Smooth muscle cell of the umbilical artery (primary cell): ENCODE measurements around the gene TSPO. TPM values are rescaled to one million over a fixed set of nuclear protein-coding genes. Genes with fewer than 3 reads are reported as not detected.

Source experiments
- total RNA-seq: library from RNA; depleted of rRNA; stranded (reverse); fragments of >200 nt; gene quantifications from 2 replicates; pipeline ENCODE4 v1.2.3, GENCODE V29; 2014

TSPO gene
- total RNA-seq, result 293 and 336 TPM in 2 replicates

DNA sequence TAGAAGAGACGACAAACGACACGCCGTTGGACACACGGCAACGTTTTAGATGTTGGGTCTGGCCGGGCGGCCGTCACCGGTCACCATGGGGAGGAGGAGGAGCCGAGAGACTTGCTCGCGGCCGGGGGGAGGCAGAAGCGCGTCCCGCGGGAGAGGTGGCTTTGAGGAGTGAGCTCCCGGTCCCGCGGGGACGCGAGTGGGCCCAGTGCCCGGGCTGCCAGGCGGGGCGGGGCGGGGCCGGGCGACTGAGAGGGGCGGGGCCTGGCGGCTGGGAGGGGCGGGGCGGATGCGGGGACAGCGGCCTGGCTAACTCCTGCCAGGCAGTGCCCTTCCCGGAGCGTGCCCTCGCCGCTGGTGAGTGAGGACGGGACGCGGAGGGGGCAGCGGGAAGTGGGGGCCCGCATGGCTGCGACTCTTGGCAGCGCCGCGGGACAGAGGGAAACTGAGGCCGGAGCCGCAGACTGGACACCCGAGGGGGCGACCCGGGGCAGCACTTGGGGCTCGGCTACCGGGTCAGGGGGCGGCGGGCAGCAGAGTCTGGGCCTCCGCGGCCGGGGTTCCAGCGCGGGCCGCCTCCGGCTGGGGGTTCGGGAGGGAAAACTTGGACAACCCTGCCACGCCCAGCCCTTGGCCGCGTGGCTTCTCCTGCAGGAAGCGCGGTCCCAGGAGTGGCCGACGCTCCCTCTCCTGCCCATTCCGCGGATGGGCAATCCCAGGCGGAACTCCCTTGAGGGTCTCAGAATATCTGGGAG lies at the start of gene TSPO:
TSS of gene TSPO (plus strand) at position 309 of the 752 bp plus-strand sequence. CDS start 7,680 bp downstream, outside the sequence.

DNA sequence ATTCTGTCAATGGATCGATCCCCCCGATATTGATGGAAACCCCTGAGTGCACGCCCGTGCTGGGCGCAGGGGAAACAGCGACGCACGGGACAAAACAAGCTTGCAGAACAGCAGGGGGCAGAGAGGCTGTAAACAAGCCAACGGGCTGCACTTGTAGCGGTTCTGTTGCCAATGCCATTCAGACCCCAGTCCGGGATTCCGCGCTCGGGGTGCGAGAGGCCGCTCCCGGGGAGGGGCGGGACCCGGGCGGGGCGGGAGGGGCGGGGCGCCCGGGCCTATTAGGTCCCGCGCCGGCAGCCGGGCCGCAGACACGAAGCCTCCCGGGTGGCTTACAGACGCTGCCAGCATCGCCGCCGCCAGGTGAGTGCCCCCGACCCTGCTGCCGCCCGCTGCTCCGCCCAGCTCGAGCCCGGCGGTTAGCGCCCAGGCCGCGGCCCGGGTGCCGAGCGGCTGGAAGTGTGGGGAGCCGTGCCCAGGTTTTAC lies 40.9 kb upstream of the TSPO start, which contains the start of gene BIK:
TSS of gene BIK (plus strand) at position 307 of the 483 bp plus-strand sequence. CDS start 13,273 bp downstream, outside the sequence.

DNA sequence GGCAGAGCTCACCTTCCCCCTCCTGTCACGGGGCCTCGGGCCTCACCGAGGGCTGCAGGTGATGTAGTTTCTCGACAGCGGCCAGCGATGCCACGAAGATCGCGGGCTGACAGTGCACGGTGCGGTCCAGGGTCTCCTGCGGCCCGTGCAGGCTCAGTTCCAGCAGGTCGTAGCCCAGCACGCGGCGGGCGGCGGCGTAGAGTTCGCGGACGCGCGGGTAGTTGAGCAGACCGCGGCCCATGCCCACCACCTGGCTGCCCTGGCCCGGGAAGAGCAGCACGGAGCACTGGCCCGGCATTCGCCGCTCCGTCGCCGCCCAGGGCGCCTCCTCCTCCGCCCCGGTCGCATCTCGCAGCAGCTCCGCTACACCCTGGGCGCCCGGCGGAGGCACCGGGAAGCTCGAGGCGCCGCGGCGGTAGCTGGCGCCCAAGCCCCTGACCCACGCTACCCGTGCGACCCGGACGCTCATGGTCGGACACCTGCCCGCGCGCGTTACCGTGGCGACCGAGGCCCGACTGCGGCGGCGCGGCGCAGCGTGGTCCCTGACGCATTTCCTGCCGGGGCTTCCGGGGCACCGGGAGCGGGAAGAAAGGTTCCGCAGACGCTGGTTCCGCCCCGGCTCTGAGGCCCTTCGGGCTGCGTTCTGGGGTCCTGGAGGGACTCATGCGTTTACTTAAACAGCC lies 8.3 kb upstream of the TSPO start, which contains the start of gene MCAT:
TSS of gene MCAT (minus strand) at position 519 of the 683 bp plus-strand sequence. CDS start at position 469, 50 bp downstream.

DNA sequence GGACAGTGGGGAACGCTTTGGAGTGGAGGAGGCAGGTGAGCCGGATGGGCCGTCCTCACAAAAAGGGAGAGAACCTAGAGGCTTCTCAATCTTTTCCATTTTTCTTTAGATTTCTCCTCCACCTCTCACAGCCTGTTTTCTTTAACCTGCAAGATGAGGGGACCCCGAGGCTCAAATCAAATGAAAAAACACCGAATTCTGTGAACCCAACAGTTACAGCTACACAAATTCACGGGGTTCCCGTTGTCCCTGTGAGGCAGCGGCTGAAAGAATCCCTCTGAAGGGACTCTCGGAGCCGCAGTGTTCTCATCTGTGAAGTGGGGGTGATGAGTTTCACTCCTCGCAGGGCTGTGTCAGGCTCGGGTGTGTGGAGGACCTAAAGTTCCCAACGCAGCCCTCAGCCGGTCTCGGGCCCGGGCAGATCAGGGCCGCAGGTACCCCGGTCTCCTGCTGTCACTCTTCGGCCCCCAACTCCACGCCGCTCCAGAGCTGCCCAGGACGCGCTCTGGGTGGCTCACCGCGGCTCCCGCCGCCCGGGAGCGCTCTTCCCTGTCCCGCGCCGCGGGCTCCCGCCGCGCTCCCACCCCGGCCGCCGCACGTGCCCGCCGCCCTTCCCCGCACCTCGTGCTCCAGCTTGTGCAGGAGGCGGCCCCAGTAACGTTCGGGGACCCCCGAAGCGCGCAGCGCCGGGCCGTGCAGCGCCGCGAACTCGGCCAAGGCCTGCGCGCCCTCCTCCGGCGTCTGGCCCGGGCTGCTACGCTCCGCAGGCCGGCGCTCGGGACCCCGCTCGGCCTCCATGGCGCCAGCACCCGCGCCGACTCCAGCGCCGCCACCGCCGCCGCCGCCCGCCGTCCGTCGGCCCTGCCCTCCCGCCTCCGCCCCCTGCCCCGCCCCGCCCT lies 35.2 kb downstream of the TSPO start, which contains the start of gene TTLL12:
TSS of gene TTLL12 (minus strand) at position 863 of the 899 bp plus-strand sequence. CDS start at position 798, 65 bp downstream.

Other genes with a start within 250 kb of the TSPO start
- gene PACSIN2, start 136.4 kb upstream of the TSPO start, total RNA-seq, result 128 and 148 TPM in 2 replicates
- gene TTLL1, start 62.2 kb upstream of the TSPO start, total RNA-seq, result 13.5 and 18.7 TPM in 2 replicates
- not detected in 2 replicates for gene BIK, start 40.8 kb upstream of the TSPO start, total RNA-seq
- 9.5 and 12.7 TPM in 2 replicates for gene MCAT, start 8.2 kb upstream of the TSPO start, total RNA-seq
- gene TTLL12, start 35.6 kb downstream of the TSPO start, total RNA-seq, result 20.2 and 33.2 TPM in 2 replicates
- gene SCUBE1, start 191.8 kb downstream of the TSPO start, total RNA-seq, result not detected in 2 replicates